GM19239 (cell line): ENCODE data around the gene GGN.
"Not testable (repeated sequence)": the region's sequence is repeated elsewhere in the genome, so short reads cannot be mapped to it uniquely, and the experiment has no call there.

ENCODE experiments used
- DNase-seq: peaks from one replicate; pipeline ENCODE4 v3.0.0; 2011; ENCODE audit warnings: low spot score; ENCODE audit not compliant: insufficient read length
- FAIRE-seq: peaks from 2 replicates; lab custom pipeline; 2011; peaks lifted over from hg19 to GRCh38; lab: Jason Lieb, UNC

GGN gene, protein sequence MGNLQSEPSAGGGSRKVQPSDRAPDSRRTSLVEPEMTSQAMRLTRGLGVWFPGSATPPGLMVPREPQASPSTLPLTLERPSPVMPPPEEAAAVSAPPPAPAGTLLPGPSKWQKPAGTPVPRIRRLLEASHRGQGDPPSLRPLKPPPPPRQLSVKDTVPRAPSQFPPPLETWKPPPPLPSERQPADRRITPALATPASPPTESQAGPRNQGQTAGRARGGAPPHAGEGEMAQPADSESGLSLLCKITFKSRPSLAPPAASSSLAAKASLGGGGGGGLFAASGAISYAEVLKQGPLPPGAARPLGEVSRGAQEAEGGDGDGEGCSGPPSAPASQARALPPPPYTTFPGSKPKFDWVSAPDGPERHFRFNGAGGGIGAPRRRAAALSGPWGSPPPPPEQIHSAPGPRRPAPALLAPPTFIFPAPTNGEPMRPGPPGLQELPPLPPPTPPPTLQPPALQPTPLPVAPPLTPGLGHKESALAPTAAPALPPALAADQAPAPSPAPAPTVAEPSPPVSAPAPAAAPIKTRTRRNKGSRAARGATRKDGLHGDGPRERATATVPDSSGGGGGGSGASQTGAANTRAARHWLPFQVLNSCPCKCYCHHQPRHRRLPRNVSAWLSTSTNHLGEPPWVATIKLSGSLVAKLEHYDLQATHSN

DNA sequence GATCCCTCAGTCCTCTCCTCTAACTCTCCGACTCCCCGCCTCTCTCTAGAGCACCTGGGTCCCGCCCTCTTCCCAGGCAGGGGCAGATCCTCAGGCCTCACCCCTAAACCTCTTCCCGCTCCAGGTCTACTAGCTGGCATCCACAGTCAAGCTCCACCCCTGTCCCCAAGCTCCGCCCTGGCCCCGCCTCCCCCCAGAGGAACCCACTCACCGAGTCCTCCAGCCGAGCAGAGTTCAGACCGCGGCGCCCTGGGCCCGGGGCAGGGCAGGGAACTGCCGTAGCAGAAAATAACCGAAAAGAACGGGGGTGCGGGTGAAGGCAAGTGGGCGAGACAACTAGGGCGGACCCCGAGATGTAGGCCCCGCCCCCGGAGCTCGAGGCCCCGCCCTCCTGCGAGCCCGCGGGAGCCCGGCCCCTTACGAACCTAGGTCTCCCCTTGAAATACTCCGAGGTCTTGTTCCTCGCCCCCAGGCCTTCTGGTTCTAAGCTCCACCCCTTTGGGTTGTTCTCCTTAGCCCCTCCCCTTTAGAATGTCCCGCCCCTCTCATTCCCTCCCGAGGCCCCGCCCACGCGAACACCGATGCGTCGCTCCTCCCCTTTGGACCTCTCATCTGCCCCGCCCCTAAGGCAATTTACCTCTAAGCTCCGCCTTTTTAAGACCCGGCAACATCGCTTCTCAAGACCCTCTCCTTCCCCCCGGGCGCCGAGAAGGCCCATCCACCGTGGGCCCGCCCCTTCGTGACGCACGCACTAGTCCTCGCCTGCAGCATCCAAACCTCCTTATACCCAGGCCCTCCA, at the start of gene GGN:
Gene GGN (minus strand): TSS at position 485 of the 799 bp plus-strand sequence. CDS start 773 bp downstream, outside the sequence.
- DNase-seq (peak; percentile 93), FAIRE-seq (peak; percentile 91)

DNA sequence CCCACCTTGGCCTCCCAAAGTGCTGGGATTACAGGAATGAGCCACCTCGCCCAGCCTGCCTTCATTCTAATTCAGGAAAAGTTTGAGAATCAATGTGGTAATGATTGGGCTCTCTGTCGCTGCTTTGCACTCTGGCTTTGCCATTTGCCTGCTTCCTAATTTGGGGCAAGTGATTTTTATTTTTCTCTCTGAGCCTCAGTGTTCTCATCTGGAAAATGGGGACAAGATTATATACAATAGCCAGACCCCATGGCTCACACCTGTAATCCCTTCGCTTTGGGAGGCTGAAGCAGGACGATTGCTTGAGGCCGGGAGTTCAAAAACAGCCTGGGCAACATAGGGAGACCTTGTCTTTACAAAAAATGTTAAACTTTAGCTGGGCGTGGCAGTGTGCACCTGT, 49.5 kb upstream of the GGN start:
- DNase-seq = no peak
- FAIRE-seq = no peak

DNA sequence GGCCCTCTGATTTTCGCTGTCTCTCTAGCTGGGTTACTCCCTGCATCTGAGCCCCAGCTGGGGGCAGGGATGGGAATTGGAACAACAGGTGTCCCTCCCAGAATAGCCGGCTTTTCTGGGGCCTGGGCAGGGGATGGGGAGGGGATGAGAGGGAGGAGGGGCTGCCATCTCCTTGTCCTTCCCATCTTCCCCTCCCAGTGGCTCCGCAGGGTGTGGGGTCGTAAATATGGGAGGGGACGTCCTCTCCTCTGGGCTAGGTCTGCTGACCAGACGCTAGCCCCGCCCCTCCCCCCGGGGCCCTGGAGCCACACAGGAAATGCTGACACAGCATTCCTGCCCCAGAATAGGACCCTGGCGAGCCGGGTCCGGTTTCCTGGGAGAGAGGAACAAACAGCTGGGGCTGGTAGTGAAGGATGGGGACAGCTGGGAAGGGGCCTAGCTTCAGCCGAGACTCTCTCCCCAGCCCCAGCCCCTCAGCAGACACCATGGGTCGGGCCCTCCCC, 46.8 kb upstream of the GGN start:
- no peak for FAIRE-seq
- no peak for DNase-seq

DNA sequence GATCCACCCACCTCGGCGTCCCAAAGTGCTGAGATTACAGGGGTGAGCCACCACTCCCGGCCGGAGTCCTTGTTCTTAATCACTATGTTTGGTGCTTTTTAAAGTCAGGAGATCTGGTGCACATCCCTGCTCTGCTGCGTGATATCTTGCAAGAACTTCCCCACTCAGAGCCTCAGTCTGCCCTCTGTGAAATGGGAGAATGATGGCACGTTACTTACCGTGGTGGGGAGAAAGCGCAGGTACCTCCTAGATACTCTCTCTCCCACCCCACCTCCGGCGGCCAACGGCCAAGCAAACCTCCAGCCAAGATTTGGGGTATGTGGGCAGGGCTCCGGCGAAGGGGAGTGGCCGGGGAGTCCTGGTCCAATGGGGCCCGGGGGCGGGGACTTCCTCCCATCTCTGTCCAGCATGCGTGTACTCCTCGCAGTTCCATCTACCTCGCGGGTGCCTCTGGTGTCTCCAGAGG, 45.5 kb upstream of the GGN start, which contains the start of gene RYR1:
Gene RYR1 (plus strand): TSS at position 424 of the 466 bp plus-strand sequence. CDS start 139 bp downstream, outside the sequence.
- DNase-seq (peak; percentile 65), FAIRE-seq (peak; percentile 73)

DNA sequence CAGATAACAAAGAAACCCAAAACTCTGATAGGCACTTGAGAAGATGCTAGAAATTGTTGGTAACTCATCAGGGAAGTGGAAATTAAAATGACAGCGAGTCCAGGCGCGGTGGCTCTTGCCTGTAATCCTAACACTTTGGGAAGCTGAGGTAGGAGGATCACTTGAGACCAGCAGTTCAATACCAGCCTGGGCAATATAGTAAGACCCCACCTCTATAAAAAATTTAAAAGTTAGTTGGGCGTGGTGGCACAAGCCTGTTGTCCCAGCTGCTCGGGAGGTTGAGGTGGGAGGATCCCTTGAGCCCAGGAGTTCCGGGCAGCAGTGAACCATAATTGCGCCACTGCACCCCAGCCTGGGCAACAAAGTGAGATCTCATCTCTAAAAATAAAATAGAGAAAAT, 43.1 kb upstream of the GGN start:
- FAIRE-seq (no peak), DNase-seq (no peak)

DNA sequence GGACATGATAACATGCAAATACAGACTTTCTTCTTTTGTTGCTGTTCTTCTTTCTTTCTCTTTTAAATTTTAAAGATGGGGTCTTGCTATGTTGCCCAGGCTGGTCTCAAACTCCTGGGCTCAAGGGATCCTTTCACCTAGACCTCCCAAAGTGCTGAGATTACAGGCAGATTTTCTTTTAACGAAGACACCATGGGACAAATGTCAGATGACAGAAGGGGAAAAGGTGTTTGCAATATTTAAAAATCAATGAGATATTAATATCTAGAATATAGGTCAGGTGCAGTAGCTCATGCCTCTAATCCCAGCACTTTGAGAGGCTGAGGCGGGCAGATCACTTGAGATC, 42.0 kb upstream of the GGN start:
- DNase-seq = no peak

DNA sequence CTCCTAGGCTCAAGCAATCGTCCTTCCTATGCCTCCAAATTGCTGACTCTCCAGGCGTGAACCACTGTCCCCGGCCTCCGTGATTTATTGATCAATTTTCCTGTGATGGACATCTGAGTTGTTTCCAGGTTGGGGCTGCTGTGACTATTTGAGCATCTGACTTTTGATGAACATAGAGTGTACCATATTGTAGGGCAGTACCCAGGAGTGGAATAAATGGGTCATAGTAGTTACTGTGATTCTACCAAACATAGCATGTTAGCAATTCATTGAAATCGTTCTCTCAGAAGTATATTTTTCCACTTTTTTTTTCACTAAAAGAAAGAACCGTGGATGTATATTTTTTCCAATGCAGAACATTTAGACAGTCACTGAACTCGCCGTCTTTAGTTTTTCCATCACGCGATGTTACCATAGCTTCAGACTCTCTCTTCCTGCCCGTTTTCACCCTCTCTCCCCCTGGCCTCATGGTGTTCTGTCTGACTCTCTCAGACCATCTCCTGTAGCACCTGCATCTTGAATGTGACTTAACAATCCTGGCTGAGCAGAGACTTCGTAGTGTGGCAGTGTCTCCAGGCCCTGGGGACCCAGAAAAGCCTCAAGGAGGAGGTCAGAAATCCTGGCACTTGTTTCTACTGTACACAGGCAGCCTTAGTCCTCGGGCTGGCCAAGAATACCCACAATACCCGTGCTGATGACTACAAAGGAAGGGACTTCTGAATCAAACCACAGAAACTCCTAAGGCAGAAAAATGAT, 41.4 kb upstream of the GGN start:
- FAIRE-seq = no peak
- no peak for DNase-seq

More for the DNA sequence above, 42.0 kb upstream of the GGN start:
- FAIRE-seq = no peak

DNA sequence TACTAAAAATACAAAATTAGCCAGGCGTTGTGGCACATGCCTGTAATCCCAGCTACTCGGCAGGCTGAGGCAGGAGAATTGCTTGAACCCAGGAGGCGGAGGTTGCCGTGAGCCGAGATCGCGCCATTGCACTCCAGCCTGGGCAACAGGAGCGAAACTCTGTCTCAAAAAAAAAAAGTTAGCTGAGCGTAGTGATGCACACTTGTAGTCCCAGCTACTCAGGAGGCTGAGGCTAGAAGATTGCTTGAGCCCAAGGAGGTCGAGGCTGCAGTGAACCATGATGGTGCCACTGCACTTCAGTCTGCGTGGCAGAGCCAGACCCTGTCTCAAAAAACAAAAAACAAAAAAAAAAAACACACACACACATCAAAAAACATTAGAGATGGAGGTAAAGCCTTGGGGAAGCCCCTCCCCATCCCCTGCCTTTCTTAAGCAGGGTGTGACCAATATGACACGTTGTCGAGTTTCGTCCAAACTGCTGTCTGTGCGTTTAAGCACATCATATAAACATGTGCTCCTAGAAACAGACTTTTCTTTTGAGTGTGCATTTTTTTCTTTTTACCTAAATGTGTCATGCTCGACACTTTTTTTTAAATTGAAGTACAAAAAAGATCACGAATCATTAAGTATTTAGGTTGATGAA, 39.3 kb upstream of the GGN start:
- not testable (repeated sequence) for DNase-seq
- peak; percentile 26 for FAIRE-seq

DNA sequence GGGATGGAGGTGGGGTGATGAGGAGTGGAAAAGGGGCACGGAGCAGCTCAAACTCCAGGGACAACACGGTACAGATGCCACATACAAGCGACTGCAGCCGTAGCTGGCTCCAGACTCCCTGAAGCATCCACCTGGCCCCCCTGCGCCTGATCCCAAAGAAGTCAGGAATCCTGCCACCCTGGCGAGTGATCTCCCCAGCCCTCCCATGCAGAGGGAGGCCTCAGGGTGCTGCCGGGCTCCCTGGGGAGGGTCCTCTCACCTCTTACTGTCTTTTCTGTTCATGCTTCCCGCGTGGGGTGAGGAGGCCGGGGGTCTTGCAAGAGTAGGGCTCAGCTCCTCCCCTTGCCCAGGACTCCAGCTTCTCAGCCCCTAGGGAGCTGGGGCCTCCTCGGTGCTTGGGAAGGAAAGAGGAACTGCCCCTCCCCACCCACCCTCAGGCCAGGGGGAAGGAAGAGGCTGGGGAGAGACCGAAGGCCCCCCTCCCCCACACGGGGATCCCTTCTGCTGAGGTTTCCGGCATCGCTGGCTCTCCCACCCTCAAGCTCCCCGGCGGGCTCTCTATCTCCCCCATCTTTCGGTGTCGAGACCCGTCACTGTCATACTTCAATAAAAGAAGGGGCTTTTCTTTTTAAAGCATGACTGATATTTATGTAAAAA, 38.1 kb upstream of the GGN start, which contains the start of gene RASGRP4:
Gene RASGRP4 (minus strand): TSS at position 410 of the 657 bp plus-strand sequence. CDS start 128 bp downstream, at position 282.
- no peak for FAIRE-seq
- DNase-seq = no peak

DNA sequence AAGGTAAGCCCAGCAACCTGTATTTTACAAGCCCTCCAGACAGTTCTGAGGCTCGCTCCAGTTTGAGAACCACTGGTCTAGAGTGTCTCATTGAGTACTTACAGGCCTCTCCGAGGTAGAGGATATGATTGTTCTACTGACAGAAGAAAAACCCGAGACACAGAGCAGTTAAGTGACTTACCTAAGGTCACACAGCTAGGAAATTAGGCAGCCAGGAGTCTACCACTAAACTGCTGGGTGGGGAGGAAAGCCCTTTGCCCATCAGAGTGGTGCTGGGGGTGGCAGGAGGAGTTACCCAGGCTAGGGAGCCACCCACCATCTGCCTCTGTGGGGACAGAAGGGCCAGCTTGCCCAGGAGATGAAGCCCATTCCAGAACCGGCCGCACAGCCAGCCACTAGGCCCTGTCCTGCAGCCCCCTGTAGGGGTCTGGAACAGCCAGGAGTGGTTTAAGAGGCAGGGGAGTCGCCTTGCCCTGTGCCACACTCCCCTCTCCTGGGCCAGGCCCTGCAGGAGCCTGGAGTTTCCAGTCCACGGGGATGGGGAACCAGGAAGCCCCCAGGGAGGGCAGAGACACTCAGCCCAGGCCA, 37.5 kb upstream of the GGN start:
- no peak for FAIRE-seq
- no peak for DNase-seq

DNA sequence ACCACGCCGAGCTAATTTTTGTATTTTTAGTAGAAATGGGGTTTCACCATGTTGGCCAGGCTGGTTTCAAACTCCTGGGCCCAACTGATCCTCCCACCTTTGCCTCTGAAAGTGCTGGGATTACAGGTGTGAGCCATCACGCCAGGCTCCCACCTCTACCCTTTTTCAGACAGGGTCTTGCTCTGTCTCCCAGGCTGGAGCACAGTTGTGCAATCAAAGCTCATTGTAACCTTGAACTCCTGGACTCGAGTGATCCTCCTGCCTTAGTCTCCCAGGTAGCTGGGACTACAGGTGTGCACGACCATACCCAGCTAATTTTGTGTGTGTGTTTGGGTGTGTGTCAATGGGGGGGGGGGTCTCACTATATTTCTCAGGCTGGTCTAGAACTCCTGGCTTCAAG, 36.4 kb upstream of the GGN start:
- FAIRE-seq (no peak), DNase-seq (no peak)

DNA sequence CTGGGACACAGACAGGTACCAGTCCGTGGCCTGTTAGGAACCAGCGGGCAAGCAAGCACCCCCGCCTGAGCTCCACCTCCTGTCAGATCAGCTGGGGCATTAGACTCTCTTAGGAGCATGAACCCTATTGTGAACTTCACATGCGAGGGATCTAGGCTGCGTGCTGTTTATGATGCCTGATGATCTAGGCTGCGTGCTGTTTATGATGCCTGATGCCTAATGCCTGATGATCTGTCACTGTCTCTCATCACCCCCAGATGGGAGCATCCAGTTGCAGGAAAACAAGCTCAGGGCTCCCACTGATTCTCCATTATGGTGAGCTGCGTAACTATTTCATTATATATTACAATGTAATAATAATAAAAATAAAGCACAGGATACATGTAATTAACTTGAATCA, 34.6 kb upstream of the GGN start:
- no peak for DNase-seq

DNA sequence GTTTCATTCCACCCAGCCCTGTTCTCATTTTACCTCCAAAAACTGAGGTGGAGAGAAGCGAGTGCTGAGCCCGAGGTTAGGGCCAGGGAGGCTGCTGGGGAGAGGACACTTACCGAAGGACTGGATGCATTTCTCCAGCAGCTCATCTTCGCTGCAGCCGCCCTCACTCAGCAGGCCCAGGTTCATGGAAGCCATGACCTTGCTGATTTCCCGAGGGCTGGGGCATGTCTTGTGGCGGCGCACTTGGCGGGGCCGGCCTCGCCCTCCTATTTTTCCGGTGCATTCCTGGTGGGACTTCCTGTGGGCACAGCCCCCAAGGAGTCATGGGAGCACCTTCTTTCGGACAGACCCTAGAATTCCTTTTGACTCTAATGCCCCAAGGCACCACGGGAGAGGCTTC, 34.0 kb upstream of the GGN start:
- DNase-seq (no peak), FAIRE-seq (no peak)

More for the DNA sequence above, 34.6 kb upstream of the GGN start:
- FAIRE-seq = no peak

DNA sequence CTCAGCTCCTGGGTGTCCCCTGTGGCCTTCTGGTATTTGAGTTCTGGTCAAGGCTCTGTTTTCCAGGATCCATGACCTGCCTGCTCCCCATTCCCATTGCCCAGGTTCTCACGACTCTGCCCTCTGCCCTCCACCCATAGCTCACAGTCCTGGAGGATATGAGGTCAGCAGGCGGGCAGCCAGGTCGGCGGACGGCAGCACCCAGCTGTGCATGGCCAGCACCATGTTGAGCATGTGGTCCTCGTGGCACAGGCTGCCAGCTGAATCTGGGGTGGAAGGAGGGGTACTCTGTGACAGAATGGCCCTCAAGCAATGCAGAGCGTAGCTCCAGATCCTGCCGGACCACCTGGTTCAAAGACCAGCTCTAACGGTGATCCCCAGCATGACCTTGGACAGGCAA, 33.1 kb upstream of the GGN start:
- DNase-seq (no peak), FAIRE-seq (no peak)

DNA sequence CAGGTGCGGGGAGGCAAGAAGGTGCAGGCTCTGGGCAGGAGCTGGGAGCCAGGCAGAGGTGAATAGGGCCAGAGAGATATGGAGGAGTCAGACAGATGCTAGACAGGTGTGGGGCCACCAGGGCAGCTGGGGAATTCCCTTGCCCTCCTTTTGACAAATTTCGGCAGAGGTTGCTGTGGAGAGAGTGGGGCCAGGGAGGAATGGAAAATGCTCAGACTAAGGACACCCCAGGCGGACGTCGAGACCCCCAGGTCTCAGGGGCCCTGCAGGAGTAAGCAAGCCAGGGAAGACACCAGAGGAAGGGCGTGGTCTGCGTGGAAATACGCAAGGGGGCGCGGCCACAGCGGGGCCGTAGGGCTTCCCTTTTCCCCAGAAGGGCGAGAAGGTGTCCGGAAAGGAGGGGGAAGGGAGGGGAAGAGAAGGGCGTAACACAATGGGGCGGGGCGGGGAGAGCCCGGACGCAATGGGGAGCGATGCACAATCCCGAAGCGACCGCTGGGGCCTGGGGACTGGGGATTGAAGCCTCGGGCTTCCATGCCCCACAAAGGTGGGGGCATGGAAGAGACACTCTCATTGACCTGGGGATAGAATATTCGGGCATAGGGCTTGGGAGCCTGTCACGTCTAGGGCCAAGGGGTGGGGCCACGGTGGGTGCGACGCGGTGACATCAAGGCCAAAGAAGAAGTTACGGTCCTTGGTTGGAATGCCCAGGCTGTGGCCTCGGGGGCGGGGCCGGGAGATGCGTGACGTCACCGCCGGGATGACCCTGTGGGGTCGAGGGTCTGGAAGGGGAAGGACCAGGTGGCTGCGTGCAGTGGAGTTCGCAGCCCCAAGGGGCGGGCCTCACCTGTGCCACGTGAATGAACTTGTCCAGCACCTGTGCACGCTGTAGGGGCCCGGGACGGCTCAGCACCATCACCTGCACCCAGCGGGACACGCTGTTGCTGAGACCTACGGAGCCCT, 30.0 kb upstream of the GGN start:
- DNase-seq = peak; percentile 68
- FAIRE-seq = peak; percentile 45

DNA sequence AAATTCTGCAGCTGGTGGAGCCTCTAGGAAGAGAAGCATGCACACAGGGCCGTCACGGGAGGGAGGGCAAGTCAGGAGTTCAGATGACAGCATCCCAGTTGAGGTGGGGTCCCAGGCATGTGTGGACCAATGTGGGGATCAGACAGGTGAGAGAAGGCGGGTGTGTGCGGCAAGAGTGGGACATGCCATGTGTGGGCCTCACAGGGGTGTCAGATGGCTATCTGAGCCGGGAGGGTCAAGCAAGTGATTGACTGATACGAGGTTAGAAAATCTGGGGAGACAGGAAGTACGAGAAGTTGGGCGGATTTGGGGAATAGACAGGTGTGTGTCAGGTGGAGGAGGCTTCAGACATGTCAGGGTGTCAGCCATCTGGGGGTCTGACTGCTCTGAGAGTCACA, 29.3 kb upstream of the GGN start:
- FAIRE-seq = no peak
- DNase-seq = no peak

DNA sequence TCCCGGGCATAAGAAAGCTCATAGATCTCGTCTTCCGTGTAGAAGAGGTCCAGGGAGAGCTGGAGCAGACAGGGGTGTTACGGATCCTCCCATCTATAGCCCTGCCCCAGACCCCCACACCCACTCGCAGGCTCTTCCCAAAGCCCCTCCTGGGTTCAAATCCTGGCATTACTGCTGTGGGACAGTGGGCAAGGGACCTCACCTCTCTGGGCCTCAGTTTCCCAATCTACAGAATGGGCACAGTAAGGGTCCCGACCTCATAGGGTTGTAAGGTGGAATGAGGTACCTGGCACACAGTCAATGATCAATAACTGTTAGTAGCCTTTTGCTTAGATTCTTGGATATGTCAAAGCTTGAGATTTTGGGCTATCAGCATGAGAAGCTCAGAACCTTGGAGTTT, 25.6 kb upstream of the GGN start:
- FAIRE-seq (no peak), DNase-seq (no peak)
